PFSK-1 (cell line): ENCODE data around the gene NINJ2.

Experiments used
- FOXP2 ChIP-seq: optimal IDR thresholded peaks from 2 replicates; pipeline ENCODE3; 2011; ENCODE audit warnings: borderline replicate concordance, control low read depth, inconsistent platforms; ENCODE audit not compliant: insufficient read depth; ENCODE audit errors: extremely low read length, extremely low read depth
- POLR2AphosphoS5 ChIP-seq: IDR thresholded peaks from 2 replicates; pipeline ENCODE4 v1.6.1; 2012; ENCODE audit warnings: low read depth, mild to moderate bottlenecking, control low read depth, low read length, moderate library complexity
- REST ChIP-seq, 2 experiments: IDR thresholded peaks; 2 replicates each; pipeline versions ENCODE4 v1.6.1 to v1.8.0; 2011 to 2012; ENCODE audit warnings: low read depth in 2 of 2, low read length in 2 of 2, control low read depth in 1 of 2, inconsistent platforms in 1 of 2, mild to moderate bottlenecking in 1 of 2, moderate library complexity in 1 of 2; ENCODE audit not compliant: insufficient read depth in 1 of 2
- SIN3A ChIP-seq: IDR thresholded peaks from 2 replicates; pipeline ENCODE4 v1.6.1; 2012; ENCODE audit warnings: mild to moderate bottlenecking, low read length, moderate library complexity, borderline replicate concordance; ENCODE audit not compliant: insufficient read depth
- TAF1 ChIP-seq: IDR thresholded peaks from 2 replicates; pipeline ENCODE4 v1.6.1; 2012; ENCODE audit warnings: low read length, control low read depth, borderline replicate concordance; ENCODE audit not compliant: insufficient read depth

Gene NINJ2

DNA sequence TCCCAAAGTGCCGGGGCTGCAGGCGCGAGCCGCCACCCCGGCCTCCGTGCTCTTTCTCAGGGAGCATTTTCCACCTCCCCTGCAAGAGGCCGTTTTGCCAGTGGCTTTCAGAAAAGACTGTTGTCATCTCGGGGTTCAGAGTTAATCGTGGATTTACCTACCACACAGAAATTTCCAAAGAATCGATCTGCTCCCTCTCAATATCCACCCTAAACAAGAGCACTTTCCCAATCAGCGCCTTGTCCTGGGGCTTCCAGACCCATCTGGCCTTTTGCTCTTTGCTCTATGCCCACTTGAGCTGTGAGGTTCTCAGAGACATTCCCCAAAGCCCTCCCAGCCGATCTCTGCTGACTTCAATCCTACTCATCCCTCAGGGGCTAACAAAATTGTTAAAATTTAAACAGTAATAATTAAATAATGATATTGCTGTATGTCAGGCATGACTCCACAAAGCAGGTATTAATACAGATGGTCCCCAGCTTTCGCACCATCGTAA, 86.6 kb downstream of the NINJ2 start:
- no peak for TF ChIP-seq FOXP2
- TF ChIP-seq TAF1: no peak
- TF ChIP-seq SIN3A: no peak
- no peak for TF ChIP-seq POLR2AphosphoS5
- no peak for TF ChIP-seq REST (IDR thresholded peaks at IDR 0.05; ENCODE audit: insufficient read depth in 1 of 2, low read depth in 2 of 2, low read length in 2 of 2)

- no peak; the same call in 1 of the 2 replicates for TF ChIP-seq POLR2AphosphoS5
- TF ChIP-seq SIN3A: peak; percentile 71; the same call in 1 of the 2 replicates
- TF ChIP-seq REST (IDR thresholded peaks at IDR 0.05; ENCODE audit: insufficient read depth in 1 of 2, low read depth in 2 of 2, low read length in 2 of 2): peak in 1 of 2 experiments; percentile 31; a peak in 1 of 4 replicates
- no peak for TF ChIP-seq FOXP2
- TF ChIP-seq TAF1: peak; percentile 55; the same call in 1 of the 2 replicates
Measured at GRCh38 chr12:575948-576614, 87.2 kb downstream of the NINJ2 start.

- no peak for TF ChIP-seq REST (IDR thresholded peaks at IDR 0.05; ENCODE audit: insufficient read depth in 1 of 2, low read depth in 2 of 2, low read length in 2 of 2)
- TF ChIP-seq POLR2AphosphoS5: no peak
Measured at GRCh38 chr12:575129-575502, 88.1 kb downstream of the NINJ2 start.

DNA sequence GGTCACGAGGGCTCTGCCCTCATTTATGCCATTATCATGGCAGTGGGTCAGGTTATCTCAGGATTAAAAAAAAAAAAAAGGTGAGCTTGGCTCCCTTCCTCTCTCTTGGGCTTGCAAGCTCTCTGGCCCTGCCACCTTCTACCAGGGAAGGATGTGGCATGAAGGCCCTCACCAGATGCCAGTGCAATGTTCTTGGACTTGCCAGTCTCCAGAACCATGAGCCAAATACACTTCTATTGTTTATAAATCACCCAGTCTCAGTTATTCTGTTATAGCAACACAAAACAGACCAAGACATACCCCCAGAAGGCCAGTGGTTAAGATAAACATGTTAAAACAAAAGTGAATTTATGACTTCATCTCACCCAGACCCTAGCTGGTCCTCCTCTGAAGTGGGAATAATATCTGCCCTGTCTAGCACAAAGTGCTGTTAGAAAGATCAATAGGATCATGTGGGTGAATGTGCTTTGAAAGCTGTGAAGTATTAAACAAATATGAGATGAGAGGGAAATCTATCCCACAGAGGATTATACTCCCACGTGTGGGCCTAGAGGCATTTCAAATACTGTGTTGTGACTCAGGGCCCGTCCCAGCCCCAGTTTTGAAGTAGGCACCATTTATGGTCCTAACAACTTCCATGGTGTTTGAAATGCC, 88.6 kb downstream of the NINJ2 start:
- TF ChIP-seq REST (IDR thresholded peaks at IDR 0.05; ENCODE audit: insufficient read depth in 1 of 2, low read depth in 2 of 2, low read length in 2 of 2) (no peak), FOXP2 (no peak), TAF1 (no peak), POLR2AphosphoS5 (no peak), SIN3A (no peak)
